Left renal cortex interstitium (tissue), 4 donors: ENCODE results near the gene RANBP3. TPM values are rescaled to one million over a fixed set of nuclear protein-coding genes. Genes with fewer than 3 reads are reported as not detected.
"Not testable (repeated sequence)": the region's sequence is repeated elsewhere in the genome, so short reads cannot be mapped to it uniquely, and the experiment has no call there.

Experiments
- DNase-seq, 4 donors: peaks; one replicate each; pipeline ENCODE4 v3.0.0-alpha.2; 2013; ENCODE audit warnings: low read depth in 4 of 4, low spot score in 2 of 4, missing footprints in 1 of 4
- polyA plus RNA-seq, 4 donors: library from polyadenylated mRNA; unstranded; fragments of 120-200 nt; gene quantifications; one replicate each; pipeline ENCODE4 v1.2.1, GENCODE V29; 2013; ENCODE audit not compliant: insufficient read length in 4 of 4

RANBP3 gene
- polyA plus RNA-seq, 4 donors = 67.7 to 73.7 (median 72.4) TPM

- DNase-seq = no peak
Measured at GRCh38 chr19:5989388-5990074, 11.6 kb upstream of the RANBP3 start.

- no peak for DNase-seq
Measured at GRCh38 chr19:5988517-5989387, 10.8 kb upstream of the RANBP3 start.

- DNase-seq = peak in 2 of 4 donors; percentile 65 to 73
Measured at GRCh38 chr19:5987077-5987818, 9.3 kb upstream of the RANBP3 start.

- not testable (repeated sequence) for DNase-seq
Measured at GRCh38 chr19:5985837-5986236, 7.9 kb upstream of the RANBP3 start.

GRCh38 chr19:5985098-5985783, 7.3 kb upstream of the RANBP3 start:
- DNase-seq = no peak

GRCh38 chr19:5984600-5984999, 6.7 kb upstream of the RANBP3 start:
- no peak for DNase-seq

- no peak for DNase-seq
Measured at GRCh38 chr19:5983367-5983955, 5.5 kb upstream of the RANBP3 start.

GRCh38 chr19:5978606-5979552, 939 bp upstream of the RANBP3 start:
- no peak for DNase-seq

- no peak for DNase-seq
Measured at GRCh38 chr19:5977222-5977784, 637 bp downstream of the RANBP3 start.

- no peak for DNase-seq
Measured at GRCh38 chr19:5976768-5977167, 1.2 kb downstream of the RANBP3 start.

- DNase-seq = no peak
Measured at GRCh38 chr19:5975388-5975728, 2.6 kb downstream of the RANBP3 start.

GRCh38 chr19:5974721-5975387, 3.1 kb downstream of the RANBP3 start:
- no peak for DNase-seq

GRCh38 chr19:5973867-5974635, 3.9 kb downstream of the RANBP3 start:
- DNase-seq = no peak

GRCh38 chr19:5973376-5973775, 4.6 kb downstream of the RANBP3 start:
- no peak for DNase-seq

GRCh38 chr19:5972355-5972731, 5.6 kb downstream of the RANBP3 start:
- no peak for DNase-seq

- DNase-seq = no peak
Measured at GRCh38 chr19:5971714-5972354, 6.1 kb downstream of the RANBP3 start.

GRCh38 chr19:5969476-5969875, 8.5 kb downstream of the RANBP3 start:
- DNase-seq = no peak
